ENCODE results near the gene PRR29.

Gene PRR29

DNA sequence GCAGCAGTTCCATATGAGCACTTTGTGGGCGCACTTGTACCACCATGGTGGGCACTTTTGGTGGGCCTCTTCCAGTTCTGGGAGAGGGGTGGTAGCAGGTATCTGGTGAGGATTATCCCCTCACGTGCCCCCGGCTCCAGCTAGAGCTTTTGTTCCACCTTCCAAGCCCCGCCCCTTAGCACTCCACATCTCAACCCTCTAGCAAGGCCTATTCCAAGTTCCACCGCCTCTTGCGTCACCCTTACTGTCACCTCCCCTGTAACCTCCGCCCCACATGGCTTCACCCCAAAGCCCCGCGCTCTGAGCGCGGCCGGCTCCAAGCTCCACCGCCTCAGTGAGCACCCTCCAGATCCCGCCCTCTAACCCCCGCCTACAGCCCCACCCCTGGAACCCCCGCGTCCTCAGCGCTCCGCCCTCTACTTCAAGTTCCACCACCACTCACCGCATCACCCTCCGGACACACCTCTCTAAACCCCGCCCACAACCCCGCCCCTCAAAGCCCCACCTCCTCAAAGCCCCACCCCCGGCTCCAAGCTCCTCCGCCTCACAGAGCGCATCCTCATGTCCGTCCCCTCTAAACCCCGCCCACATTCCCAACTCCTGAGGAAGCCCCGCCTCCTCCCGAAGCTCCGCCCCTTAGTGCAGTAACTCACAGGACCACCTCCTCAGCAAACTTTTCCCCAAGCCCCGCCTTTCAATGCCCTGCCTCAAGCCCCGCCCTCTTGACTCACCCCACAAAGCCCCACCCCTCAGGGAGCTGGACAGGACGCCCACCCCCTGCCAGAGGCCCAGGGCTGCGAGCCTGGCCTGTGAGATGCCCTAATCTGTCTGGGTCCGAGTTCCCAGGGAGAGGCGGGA is 36.6 kb upstream of the PRR29 start:
- Histone ChIP-seq H3K27me3 (ENCODE audit: insufficient read depth, low read length) (no peaks in the 10 kb centered on the region), H3K9me3 (ENCODE audit: insufficient read depth, low read depth, low read length) (no peaks in the 10 kb centered on the region), H3K36me3 (ENCODE audit: insufficient read depth, low read depth, low read length) (no peaks in the 10 kb centered on the region), H3K9ac (ENCODE audit: low read depth, low read length) (peak overlapping the region; percentile 80; the same call in 1 of the 2 replicates), H3K4me1 (ENCODE audit: insufficient read depth, low read length) (peaks cover 13% of the 10 kb centered on the region), H3K27ac (ENCODE audit: low read length) (no peak overlapping the region), H3K4me3 (ENCODE audit: low read length) (peak overlapping the region; percentile 79)

- Histone ChIP-seq H3K9ac (ENCODE audit: low read depth, low read length) (no peak overlapping the region), H3K27ac (ENCODE audit: low read length) (no peak overlapping the region), H3K9me3 (ENCODE audit: insufficient read depth, low read depth, low read length) (no peaks in the 10 kb centered on the region), H3K4me3 (ENCODE audit: low read length) (peak overlapping the region; percentile 31; the same call in 1 of the 2 replicates), H3K36me3 (ENCODE audit: insufficient read depth, low read depth, low read length) (no peaks in the 10 kb centered on the region), H3K27me3 (ENCODE audit: insufficient read depth, low read length) (no peaks in the 10 kb centered on the region), H3K4me1 (ENCODE audit: insufficient read depth, low read length) (peaks cover 13% of the 10 kb centered on the region)
These were observed 35.8 kb upstream of the PRR29 start for GRCh38 chr17:63962298-63962744.

DNA sequence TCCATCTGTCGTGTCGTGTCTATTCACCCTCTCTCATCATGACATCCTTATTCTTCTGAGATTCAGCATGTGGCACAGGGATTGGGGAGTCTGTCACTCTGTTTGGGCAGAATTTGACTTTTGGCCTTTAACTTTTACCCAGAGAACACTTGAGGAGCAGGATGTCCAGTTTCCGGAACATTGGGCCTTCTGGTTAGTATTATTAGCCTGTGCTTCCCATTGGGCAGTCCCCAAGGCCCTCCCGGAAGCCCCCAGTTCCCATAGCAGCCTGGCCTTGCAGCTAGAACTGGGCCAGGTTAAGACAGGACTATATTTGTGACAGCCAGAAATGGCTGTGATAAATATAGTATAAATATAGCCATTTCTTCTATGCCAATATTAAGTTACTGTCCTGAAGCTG is 35.0 kb upstream of the PRR29 start:
- Histone ChIP-seq H3K27me3 (ENCODE audit: insufficient read depth, low read length) (no peaks in the 10 kb centered on the region), H3K4me3 (ENCODE audit: low read length) (no peak overlapping the region), H3K9me3 (ENCODE audit: insufficient read depth, low read depth, low read length) (no peaks in the 10 kb centered on the region), H3K9ac (ENCODE audit: low read depth, low read length) (no peak overlapping the region), H3K27ac (ENCODE audit: low read length) (no peak overlapping the region), H3K36me3 (ENCODE audit: insufficient read depth, low read depth, low read length) (no peaks in the 10 kb centered on the region), H3K4me1 (ENCODE audit: insufficient read depth, low read length) (peaks cover 13% of the 10 kb centered on the region)

DNA sequence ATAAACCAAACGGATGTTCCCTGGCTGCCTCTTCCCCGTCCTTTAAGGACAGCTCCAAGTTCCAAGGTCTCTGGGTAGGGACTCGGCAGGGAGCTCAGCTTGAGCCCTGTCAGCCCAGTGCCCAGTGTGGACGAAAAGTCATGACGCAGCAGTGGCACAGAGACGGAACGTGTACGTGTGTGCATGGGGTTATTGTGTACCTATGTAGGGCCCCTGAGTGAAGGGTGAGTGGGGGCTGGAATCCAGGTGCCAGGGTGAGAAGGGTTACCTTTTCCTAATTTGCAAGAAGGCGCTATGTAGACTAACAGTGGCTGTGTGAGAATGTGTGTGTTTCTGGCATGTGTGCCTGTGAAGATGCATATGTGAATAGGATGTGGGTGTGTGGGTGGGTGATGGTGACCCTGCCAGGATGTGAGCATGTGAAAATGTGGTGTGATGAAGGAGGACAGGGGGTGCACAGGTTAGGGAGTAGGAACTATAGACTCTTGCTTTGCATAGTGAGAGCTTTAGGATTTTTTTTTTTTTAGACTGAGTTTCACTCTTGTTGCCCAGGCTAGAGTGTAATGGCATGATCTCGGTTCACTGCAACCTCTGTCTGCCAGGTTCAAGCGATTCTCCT is 31.4 kb upstream of the PRR29 start:
- Histone ChIP-seq H3K27ac (ENCODE audit: low read length) (no peak overlapping the region), H3K9ac (ENCODE audit: low read depth, low read length) (no peak overlapping the region), H3K9me3 (ENCODE audit: insufficient read depth, low read depth, low read length) (no peaks in the 10 kb centered on the region), H3K4me3 (ENCODE audit: low read length) (no peak overlapping the region), H3K4me1 (ENCODE audit: insufficient read depth, low read length) (peaks cover 7% of the 10 kb centered on the region), H3K27me3 (ENCODE audit: insufficient read depth, low read length) (no peaks in the 10 kb centered on the region), H3K36me3 (ENCODE audit: insufficient read depth, low read depth, low read length) (no peaks in the 10 kb centered on the region)

- H3K4me1 ChIP-seq (ENCODE audit: insufficient read depth, low read length) = no peaks in the 10 kb centered on the region
- no peak overlapping the region for H3K27ac ChIP-seq (ENCODE audit: low read length)
- H3K9me3 ChIP-seq (ENCODE audit: insufficient read depth, low read depth, low read length) = no peaks in the 10 kb centered on the region
- no peaks in the 10 kb centered on the region for H3K27me3 ChIP-seq (ENCODE audit: insufficient read depth, low read length)
- no peak overlapping the region for H3K9ac ChIP-seq (ENCODE audit: low read depth, low read length)
- H3K4me3 ChIP-seq (ENCODE audit: low read length) = no peak overlapping the region
- H3K36me3 ChIP-seq (ENCODE audit: insufficient read depth, low read depth, low read length) = no peaks in the 10 kb centered on the region
These were observed 30.2 kb upstream of the PRR29 start for GRCh38 chr17:63967953-63968352.

GRCh38 chr17:63969278-63969677 is 28.9 kb upstream of the PRR29 start:
- Histone ChIP-seq H3K9ac (ENCODE audit: low read depth, low read length) (no peak overlapping the region), H3K4me1 (ENCODE audit: insufficient read depth, low read length) (no peaks in the 10 kb centered on the region), H3K27ac (ENCODE audit: low read length) (no peak overlapping the region), H3K9me3 (ENCODE audit: insufficient read depth, low read depth, low read length) (no peaks in the 10 kb centered on the region), H3K27me3 (ENCODE audit: insufficient read depth, low read length) (no peaks in the 10 kb centered on the region), H3K36me3 (ENCODE audit: insufficient read depth, low read depth, low read length) (no peaks in the 10 kb centered on the region), H3K4me3 (ENCODE audit: low read length) (no peak overlapping the region)

- Histone ChIP-seq H3K9ac (ENCODE audit: low read depth, low read length) (no peak within 1 kb of the TSS), H3K4me3 (ENCODE audit: low read length) (no peak within 1 kb of the TSS), H3K36me3 (ENCODE audit: insufficient read depth, low read depth, low read length) (no peaks in the 10 kb centered on the region), H3K4me1 (ENCODE audit: insufficient read depth, low read length) (no peaks in the 10 kb centered on the region; the same call in 1 of the 2 replicates), H3K9me3 (ENCODE audit: insufficient read depth, low read depth, low read length) (no peaks in the 10 kb centered on the region), H3K27ac (ENCODE audit: low read length) (no peak within 1 kb of the TSS), H3K27me3 (ENCODE audit: insufficient read depth, low read length) (no peaks in the 10 kb centered on the region)
These were observed 25.4 kb upstream of the PRR29 start, which contains the start of gene SCN4A for GRCh38 chr17:63972796-63973195. Gene SCN4A, minus strand, starts transcription at chr17:63972918. Its CDS starts 77 bp downstream, at chr17:63972841.

DNA sequence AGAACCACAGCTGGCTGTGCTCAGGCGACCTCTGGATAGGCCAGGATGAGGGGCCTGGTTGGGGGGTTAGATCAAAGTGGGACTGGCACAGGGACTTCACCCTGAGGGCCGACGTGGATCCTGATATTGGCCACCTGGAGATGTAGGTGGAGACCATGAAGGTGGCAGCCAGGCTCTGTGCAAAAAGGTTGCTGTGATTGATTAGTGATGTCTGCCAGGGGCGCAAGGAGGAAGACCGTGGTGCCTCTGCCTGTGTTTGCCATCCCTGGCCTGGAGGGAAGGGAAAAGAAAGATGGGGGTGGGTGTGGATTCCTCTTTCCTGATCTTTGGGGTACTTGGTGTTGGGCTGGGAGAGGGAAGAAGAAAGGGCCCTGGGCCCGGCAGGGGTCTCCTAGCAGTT is 24.9 kb upstream of the PRR29 start:
- H3K36me3 ChIP-seq (ENCODE audit: insufficient read depth, low read depth, low read length) = no peaks in the 10 kb centered on the region
- no peaks in the 10 kb centered on the region for H3K27me3 ChIP-seq (ENCODE audit: insufficient read depth, low read length)
- no peak overlapping the region for H3K4me3 ChIP-seq (ENCODE audit: low read length)
- no peaks in the 10 kb centered on the region for H3K9me3 ChIP-seq (ENCODE audit: insufficient read depth, low read depth, low read length)
- no peaks in the 10 kb centered on the region; the same call in 1 of the 2 replicates for H3K4me1 ChIP-seq (ENCODE audit: insufficient read depth, low read length)
- H3K27ac ChIP-seq (ENCODE audit: low read length) = no peak overlapping the region
- H3K9ac ChIP-seq (ENCODE audit: low read depth, low read length) = no peak overlapping the region

DNA sequence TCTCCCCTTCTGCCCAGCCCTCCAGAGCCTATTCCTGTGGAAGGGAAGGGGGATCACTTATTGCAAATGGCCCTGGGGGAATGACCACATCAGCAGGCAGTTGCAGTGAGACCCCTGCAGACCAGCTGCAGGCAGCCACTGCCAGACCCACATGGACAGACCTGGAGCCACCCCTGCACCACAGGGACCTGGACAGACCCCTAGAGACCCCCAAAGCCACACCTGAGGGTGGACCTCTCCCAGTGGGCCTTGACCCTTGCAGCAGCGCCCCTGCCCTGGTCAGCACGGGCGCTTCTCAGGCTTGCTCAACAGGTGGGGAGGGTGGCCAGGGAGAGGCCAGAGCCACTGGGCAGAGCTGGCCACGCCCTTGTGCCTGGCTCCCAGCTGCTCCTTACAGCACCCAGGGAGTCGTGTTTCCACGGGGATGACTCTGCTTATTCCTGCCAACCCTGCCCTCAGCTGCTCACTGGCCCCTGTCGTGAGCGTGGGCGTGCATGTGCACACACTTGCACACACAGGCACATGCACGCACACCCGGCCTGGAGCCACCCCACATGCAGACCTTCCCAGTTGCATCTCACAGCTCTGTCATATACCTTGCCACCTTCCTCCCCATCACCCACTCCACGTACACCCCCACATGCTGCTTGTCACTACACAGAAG is 24.1 kb upstream of the PRR29 start:
- H3K4me3 ChIP-seq (ENCODE audit: low read length) = no peak overlapping the region
- no peaks in the 10 kb centered on the region; the same call in 1 of the 2 replicates for H3K4me1 ChIP-seq (ENCODE audit: insufficient read depth, low read length)
- no peaks in the 10 kb centered on the region for H3K9me3 ChIP-seq (ENCODE audit: insufficient read depth, low read depth, low read length)
- H3K36me3 ChIP-seq (ENCODE audit: insufficient read depth, low read depth, low read length) = no peaks in the 10 kb centered on the region
- no peak overlapping the region for H3K9ac ChIP-seq (ENCODE audit: low read depth, low read length)
- H3K27ac ChIP-seq (ENCODE audit: low read length) = no peak overlapping the region
- H3K27me3 ChIP-seq (ENCODE audit: insufficient read depth, low read length) = no peaks in the 10 kb centered on the region

DNA sequence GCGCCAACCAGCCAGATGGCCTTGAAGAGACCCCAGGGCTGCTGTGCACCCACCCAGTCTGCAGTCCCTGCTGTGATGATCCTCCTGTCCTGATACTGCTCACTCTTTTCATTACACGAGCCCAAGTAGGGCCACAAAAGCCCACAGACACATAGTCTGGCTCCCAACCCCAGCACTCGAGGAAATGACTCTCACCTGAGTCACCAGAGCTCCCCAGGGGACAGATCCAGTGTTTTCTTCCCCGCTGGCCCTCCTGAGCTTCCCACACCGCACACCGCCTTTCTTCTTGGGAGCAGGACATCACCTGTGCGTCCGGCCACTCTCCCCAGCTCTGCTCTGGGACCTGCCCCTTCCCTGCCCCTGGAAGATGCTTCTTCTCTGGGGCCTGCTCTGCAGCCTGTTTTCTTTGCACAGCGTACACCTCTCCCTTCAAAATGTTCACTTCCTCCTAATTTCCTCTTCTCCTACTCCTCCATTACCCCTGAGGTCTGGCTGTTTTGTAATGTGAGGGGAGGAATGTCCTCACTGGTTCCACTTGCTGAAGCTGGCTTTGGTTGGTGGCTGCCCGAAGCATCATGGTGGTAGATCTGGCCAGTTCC is 23.5 kb upstream of the PRR29 start:
- no peaks in the 10 kb centered on the region for H3K27me3 ChIP-seq (ENCODE audit: insufficient read depth, low read length)
- no peaks in the 10 kb centered on the region; the same call in 1 of the 2 replicates for H3K4me1 ChIP-seq (ENCODE audit: insufficient read depth, low read length)
- H3K27ac ChIP-seq (ENCODE audit: low read length) = no peak overlapping the region
- H3K36me3 ChIP-seq (ENCODE audit: insufficient read depth, low read depth, low read length) = no peaks in the 10 kb centered on the region
- H3K9me3 ChIP-seq (ENCODE audit: insufficient read depth, low read depth, low read length) = no peaks in the 10 kb centered on the region
- H3K4me3 ChIP-seq (ENCODE audit: low read length) = no peak overlapping the region
- no peak overlapping the region for H3K9ac ChIP-seq (ENCODE audit: low read depth, low read length)

GRCh38 chr17:63975541-63976092 is 22.5 kb upstream of the PRR29 start:
- H3K4me1 ChIP-seq (ENCODE audit: insufficient read depth, low read length) = no peaks in the 10 kb centered on the region; the same call in 1 of the 2 replicates
- H3K4me3 ChIP-seq (ENCODE audit: low read length) = no peak overlapping the region
- no peak overlapping the region for H3K27ac ChIP-seq (ENCODE audit: low read length)
- no peaks in the 10 kb centered on the region for H3K36me3 ChIP-seq (ENCODE audit: insufficient read depth, low read depth, low read length)
- H3K9me3 ChIP-seq (ENCODE audit: insufficient read depth, low read depth, low read length) = no peaks in the 10 kb centered on the region
- H3K27me3 ChIP-seq (ENCODE audit: insufficient read depth, low read length) = no peaks in the 10 kb centered on the region
- no peak overlapping the region for H3K9ac ChIP-seq (ENCODE audit: low read depth, low read length)
